T-helper 22 cell (primary cell): ENCODE data around the gene SLC19A1.

Experiments used
- DNase-seq: peaks from one replicate; pipeline ENCODE4 v3.0.0-alpha.2; 2020; ENCODE audit warnings: low read depth

The SLC19A1 gene

GRCh38 chr21:45542242-45542666 is at the start of gene SLC19A1:
SLC19A1 (minus strand) TSS chr21:45542440; CDS start chr21:45537959, 4,481 bp downstream.
- DNase-seq = peak; percentile 51

DNA sequence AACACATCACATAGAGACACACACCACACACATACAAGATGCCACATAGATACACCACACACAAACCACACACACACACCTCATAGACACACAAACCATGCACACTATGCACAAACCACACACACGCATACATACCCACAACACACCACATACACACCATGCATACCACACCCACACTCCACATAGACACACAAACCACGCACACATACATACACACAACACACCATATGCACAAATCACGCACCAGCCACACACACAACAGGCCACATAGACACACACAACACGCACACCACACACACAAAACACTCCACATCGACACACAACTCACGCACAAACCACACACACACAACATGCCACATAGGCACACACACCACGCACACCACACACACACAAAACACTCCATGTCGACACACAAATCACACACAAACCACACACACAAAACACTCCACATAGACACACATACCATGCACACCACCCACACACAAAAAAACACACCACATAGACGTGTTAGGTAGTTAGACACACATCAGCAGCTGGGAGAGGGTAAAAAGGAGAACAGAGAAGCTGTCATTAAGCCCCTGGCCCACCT is 49.5 kb upstream of the SLC19A1 start:
- no peak for DNase-seq

DNA sequence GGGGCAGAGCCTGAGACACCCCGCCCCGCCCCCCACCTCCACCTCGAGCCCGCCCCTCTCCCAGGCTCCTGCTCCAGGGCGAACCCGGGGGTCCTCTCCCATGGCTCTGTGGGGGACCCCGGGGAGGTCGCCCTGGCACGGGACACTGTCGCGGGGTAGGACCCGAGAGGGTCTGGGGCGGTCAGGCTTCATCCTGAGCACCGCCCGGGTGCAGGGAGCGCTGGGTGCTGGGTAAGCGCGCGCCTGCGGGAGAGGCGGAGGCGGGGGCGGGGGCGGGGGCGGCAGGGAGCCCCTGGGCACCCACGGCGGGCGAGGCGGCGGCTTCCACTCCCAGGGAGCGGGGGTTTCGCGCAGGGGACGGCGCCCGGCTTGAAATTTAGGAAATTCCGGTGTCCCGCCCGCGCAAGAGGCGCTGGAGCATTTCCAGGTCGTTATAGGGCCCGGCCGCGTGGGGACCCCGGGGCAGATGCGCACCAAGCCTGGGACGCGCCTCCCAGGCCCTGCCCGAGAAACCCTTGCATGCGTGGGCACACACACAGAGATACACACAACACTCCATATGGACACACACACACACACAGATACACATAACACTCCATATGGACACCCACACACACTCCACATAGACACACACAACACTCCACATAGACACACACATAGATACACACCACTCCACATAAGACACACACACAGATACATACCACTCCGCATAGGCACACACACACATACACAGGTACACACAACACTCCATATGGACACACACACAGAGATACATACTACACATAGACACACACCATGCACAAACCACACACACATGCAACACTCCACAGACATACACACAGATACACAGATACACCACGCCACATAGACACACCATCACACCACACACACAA is 48.7 kb upstream of the SLC19A1 start:
- DNase-seq = peak; percentile 43

- DNase-seq = peak; percentile 63
Observed at GRCh38 chr21:45590246-45590725, 48.0 kb upstream of the SLC19A1 start.

DNA sequence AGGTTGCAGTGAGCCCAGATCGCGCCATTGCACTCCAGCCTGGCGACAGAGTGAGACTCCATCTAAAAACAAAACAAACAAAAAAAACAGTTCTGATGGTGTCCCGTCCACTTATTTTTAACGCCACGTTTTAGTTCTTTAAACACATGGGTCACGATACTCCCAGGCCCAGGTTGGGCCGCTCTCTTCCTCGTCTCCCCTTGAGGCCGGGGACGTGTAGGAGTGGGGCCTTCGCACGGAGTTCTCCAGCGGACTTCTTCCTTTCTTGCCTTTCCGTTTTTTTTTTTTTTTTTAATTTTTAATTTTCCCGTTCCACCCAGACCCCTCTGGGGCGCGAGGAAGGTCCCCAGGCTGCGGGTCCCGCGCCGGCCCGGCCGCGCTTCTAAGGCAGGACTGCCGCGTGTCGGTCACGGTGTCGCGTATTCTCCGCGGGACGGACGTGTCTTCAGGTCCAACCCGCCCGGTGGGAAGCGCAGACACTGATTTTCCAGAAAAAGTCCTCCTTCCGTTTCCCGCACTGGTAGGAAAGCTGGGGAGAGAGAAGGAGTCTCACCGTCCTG is 47.5 kb upstream of the SLC19A1 start:
- no peak for DNase-seq

DNA sequence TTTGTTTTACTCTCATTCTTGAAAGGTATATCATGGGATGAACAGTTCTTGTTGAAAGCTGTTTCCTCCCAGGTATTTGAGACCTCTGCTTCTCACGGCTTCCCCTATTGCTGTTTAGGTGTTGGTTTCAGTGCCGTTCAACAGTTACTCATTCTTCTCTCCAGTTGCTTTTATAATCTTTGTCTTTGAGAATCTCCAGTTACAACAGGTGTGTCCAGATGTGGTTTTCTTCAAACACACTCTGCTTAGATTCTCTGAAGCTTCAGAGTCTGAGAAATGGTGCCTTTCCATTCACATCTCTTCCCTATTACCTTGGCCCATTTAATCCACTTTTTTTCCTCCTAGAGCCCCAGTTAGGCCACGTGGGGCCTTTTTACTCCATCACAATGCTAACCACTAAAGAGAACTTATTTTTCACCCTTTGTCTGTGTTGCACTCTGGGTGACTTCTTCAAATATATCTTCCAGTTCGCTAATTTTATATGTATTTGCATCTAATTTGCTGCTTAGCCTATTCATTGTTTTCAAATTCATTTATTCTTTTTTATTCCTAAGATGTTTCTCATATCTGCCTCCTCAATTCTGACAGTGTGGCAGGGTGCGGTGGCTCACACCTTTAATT is 46.7 kb upstream of the SLC19A1 start:
- no peak for DNase-seq

DNA sequence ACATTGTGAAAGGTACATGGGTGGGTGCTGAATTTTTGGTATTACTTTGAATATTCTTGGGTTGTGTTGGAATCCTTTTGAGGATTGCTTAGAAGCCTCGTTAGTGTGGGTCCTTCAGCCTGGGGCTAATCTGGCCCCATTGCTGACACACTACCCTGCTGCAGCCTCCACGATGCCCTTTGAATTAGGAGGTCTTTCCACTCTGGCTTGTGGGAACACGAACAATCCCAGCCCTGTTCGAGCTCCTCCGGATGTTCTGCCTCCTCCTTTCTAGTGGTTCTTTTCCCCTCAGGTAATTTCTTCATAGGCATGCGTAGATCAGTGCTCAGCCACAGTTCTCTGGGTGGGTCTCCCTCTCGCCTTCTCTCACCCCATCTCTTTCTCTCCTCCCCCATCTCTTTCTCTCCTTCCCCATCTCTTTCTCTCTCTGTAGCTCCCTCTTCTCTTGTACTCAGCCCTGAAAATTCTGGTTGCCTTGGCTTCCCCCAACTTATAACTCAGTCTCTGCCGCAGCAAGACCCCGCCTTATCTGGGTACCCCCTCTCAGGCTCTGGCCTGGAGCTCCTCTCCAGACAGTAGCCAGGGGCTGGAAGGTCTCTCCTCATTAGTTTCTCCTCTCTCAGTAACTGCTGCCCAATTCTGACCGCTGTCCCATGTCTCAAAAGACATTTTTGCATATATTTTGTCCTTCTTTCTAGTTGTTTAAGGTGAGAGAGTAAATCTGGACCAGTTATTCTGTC is 46.0 kb upstream of the SLC19A1 start:
- DNase-seq = no peak

- no peak for DNase-seq
Observed at GRCh38 chr21:45586289-45586858, 44.1 kb upstream of the SLC19A1 start.

DNA sequence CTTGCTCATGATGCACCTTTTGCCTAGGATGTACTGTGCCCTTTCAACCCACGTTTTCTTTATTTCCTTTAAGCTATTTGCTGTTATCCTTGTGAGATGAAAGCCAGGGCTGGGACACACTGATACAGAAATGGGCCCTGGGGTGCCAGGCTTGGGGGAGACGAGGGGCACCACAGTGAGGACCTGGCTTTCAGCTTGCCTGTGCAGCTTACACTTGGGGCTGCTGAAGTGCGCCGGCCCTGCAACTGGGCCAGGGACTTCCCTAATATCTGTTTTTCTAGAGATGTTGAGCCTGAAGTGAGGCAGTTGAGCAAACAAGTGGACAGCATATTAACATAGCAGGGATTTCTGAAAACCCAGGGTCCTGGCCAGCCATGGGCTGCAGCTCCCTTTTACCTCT is 42.5 kb upstream of the SLC19A1 start:
- no peak for DNase-seq

DNA sequence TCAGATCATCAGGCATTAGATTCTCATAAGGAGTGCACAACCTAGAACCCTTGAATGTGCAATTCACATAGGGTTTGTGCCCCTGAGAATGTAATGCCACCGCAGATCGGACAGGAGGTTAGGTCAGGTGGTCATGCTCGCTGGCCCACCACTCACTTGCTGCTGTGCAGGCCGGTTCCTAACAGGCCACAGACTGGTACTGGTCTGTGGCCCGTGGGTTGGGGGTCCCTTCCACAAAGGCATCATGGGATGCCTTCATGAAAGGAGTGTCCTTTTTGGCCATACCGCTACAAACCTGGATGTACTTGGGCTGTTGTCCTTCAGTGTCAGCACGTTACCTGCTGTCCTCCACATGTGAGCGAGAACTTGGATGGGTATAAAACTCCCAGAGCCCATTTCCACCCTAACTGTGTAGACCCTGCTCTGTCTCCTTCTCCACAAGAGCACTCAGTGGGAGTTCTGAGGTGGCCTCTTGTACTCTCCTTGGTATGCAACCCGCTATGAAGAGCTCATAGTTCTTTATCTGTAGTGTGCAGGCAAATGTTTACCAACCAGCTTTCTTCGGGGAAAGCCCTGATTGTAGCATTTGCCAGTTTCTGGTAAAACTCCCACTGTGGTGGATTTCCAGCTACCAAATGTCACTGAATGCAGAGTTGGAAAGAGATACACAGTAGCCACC is 41.7 kb upstream of the SLC19A1 start:
- DNase-seq = no peak

GRCh38 chr21:45582128-45582527 is 39.9 kb upstream of the SLC19A1 start:
- no peak for DNase-seq

DNA sequence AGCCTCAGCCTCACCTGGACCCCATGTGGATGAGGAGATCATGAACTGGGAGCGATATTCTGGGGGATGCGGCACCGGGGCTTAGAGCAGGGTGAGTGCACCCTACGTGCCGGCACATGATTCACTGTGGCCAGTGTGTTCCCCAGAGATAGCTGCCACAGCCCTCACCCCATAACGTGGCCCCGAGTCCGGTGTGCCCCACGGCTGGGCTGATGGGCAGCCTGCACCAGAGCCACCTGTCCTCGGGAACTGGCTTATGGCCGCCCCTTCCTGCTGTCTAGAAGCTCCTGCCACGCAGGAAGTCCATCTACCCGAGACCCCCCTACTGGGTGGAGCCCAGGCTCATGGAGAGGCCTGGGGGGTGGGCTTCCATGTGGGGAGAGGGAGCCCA is 39.1 kb upstream of the SLC19A1 start:
- DNase-seq = no peak

GRCh38 chr21:45580576-45581321 is 38.5 kb upstream of the SLC19A1 start:
- no peak for DNase-seq

DNA sequence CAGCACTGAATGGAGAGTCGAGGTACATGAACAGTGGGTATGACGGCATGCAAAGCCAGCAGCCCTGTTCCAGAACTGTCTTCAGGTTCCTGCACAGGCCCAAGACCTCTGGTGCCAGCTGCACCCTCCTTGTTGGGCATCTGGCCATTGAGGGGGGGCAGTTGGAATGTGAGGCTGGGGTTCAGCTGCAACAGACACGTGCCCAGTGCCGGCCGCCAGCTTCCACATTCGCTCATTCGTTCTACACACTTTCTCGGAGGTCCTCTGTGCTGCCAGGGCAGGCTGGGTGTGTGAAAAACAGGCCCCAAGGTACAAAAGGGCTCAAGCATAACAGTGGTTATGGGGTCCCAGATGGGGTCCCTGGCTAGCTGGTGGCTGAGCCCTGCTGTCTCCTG is 37.9 kb upstream of the SLC19A1 start:
- no peak for DNase-seq

- DNase-seq = no peak
Observed at GRCh38 chr21:45579383-45580180, 37.3 kb upstream of the SLC19A1 start.

- no peak for DNase-seq
Observed at GRCh38 chr21:45578811-45579381, 36.7 kb upstream of the SLC19A1 start.

DNA sequence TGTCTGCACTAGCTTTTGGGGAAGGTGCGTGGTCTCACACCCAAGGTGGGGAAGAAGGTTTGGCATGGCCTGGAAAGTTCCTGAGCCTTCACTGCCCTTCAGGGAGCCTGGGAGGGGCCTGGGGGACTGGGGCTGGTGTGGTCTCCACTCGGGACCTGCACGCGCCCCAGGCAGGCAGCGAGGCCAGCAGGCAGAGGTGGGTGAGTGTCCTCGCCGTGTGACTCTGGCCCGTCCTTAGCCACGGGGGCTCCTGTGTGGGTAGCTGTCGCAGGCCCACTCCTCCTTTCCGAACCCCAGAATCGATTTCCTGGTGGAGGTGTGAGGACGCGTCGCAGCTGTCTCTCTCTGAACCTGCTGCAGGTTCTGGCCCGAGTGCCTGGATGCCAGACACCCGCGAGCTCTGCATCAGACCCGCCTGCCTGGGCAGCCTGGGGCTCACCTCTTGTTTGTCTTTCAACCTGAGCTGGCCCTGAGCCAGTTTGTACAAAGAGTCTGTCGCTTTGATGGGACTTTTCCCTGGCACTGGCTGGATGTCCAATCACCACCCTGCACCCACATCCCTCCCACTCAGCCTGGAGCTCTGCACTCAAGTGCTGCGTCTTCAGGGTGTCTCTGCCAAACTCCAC is 36.0 kb upstream of the SLC19A1 start:
- no peak for DNase-seq

DNA sequence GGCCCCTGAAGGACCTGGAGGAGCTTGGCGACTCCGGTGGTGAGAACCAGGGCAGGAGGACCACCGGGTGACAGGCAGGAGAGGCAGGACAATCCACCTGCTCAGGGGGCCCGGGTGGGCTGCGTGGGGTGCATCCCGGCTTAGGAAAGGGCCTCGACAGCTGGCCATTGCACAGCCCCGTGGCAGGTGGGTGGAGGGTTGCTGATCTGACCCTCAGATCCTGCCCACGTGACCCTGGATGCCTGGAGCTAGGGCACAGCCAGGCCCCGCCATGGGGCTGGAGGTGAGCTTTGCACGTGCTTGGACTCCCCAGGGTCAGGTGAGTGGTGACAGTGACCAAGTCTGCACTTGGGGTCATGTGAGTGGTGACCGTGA is 35.5 kb upstream of the SLC19A1 start:
- no peak for DNase-seq
